K562 (cell line): ENCODE results near the gene KCNJ15. TPM values are rescaled to one million over a fixed set of nuclear protein-coding genes. Genes with fewer than 3 reads are reported as not detected.
A peak's percentile ranks its signal among the peaks of the same experiment; 100 is the strongest.

Experiments
- ATAC-seq: fragments of 200-7000 bp; cut with Tn5 transposase; 3 replicates; pipeline ENCODE4 v1.9.1; 2020; ENCODE audit warnings: moderate library complexity
- BruUV-seq: library from RNA; stranded (reverse); fragments of 400-500 nt; replicated peaks from 2 replicates; lab custom pipeline; 2021; lab: Mats Ljungman, UMichigan
- CTCF ChIA-PET: fragments of 300-600 bp; formaldehyde crosslinking; extraction: SDS; loops from one replicate; lab custom pipeline; 2021; ENCODE audit warnings: low intra/inter-chr PET ratio; lab: Yijun Ruan, JAX
- POLR2A ChIA-PET: fragments of 300-600, 350-650 bp; sonication (Branson Sonifier 250); formaldehyde crosslinking; extraction: SDS; loops from one replicate; lab custom pipeline; 2021; ENCODE audit warnings: antibody characterized with exemption, inconsistent platforms; lab: Yijun Ruan, JAX
- DNase-seq, 4 experiments: peaks; one replicate each; pipeline versions ENCODE4 v3.0.0 to v3.0.0-alpha.2; 2011 to 2018; ENCODE audit warnings: low spot score in 3 of 4, mixed read lengths in 3 of 4; ENCODE audit errors: extremely low read depth in 1 of 4
- FAIRE-seq: peaks from 2 replicates; lab custom pipeline; 2011; peaks lifted over from hg19 to GRCh38; lab: Jason Lieb, UNC
- H2AFZ ChIP-seq: 2 replicates; pipeline ENCODE4 v1.6.0; 2011; ENCODE audit warnings: low read depth, low read length, control low read depth, inconsistent platforms
- H3K27ac ChIP-seq: fragments of 200-600 bp; 3 replicates; pipeline ENCODE4 v1.8.0; 2011; ENCODE audit warnings: low read depth, mild to moderate bottlenecking, control low read depth, inconsistent platforms, low read length, moderate library complexity, mixed read lengths; ENCODE audit errors: extremely low read depth
- H3K27me3 ChIP-seq, 2 experiments: fragments of 300-600 bp in 1 of 2; 2 replicates in 1 of 2; 3 replicates in 1 of 2; pipeline versions ENCODE4 v1.6.0 to v1.8.0; 2011; ENCODE audit warnings: inconsistent platforms in 2 of 2, low read length in 2 of 2, mild to moderate bottlenecking in 1 of 2, mixed read lengths in 1 of 2, moderate library complexity in 1 of 2; ENCODE audit not compliant: control insufficient read depth in 2 of 2, insufficient read depth in 2 of 2
- H3K36me3 ChIP-seq: fragments of 300-600 bp; 3 replicates; pipeline ENCODE4 v1.8.0; 2011; ENCODE audit warnings: mild to moderate bottlenecking, low read length, inconsistent platforms; ENCODE audit not compliant: control insufficient read depth, insufficient read depth
- H3K4me1 ChIP-seq, 2 experiments: fragments of 200-600 bp in 1 of 2; replicated peaks in 1 of 2; 2 replicates in 1 of 2; 3 replicates in 1 of 2; pipeline versions ENCODE4 v1.5.1 to v1.8.0; 2011; ENCODE audit warnings: inconsistent platforms in 2 of 2, low read length in 2 of 2, mild to moderate bottlenecking in 1 of 2, mixed read lengths in 1 of 2, moderate library complexity in 1 of 2; ENCODE audit not compliant: control insufficient read depth in 2 of 2, insufficient read depth in 2 of 2
- H3K4me2 ChIP-seq: 2 replicates; pipeline ENCODE4 v1.6.1; 2011; ENCODE audit warnings: low read length, control low read depth, inconsistent platforms, mixed read lengths; ENCODE audit not compliant: insufficient read depth
- H3K4me3 ChIP-seq: fragments of 200-600 bp; sonication (generic), shearing (Covaris generic); 2 replicates; pipeline ENCODE4 v1.5.1; 2016; ENCODE audit warnings: control low read depth, inconsistent platforms
- H3K79me2 ChIP-seq: fragments of 200-600 bp; 3 replicates; pipeline ENCODE4 v1.8.0; 2011; ENCODE audit warnings: low read length, inconsistent platforms; ENCODE audit not compliant: control insufficient read depth, insufficient read depth
- H3K9ac ChIP-seq, 2 experiments: 2 replicates each; pipeline versions ENCODE4 v1.6.0 to v1.6.1; 2011; ENCODE audit warnings: low read depth in 2 of 2, low read length in 2 of 2, control low read depth in 1 of 2, inconsistent platforms in 1 of 2, mild to moderate bottlenecking in 1 of 2, mixed read lengths in 1 of 2; ENCODE audit not compliant: insufficient read depth in 1 of 2
- H3K9me1 ChIP-seq: one replicate; pipeline ENCODE4 v1.6.0; 2011; ENCODE audit warnings: inconsistent platforms, mild to moderate bottlenecking, low read length, moderate library complexity; ENCODE audit not compliant: control insufficient read depth, insufficient read depth
- H3K9me3 ChIP-seq: replicated peaks from 2 replicates; pipeline ENCODE4 v1.5.1; 2011; ENCODE audit warnings: low read depth, low read length, inconsistent platforms; ENCODE audit not compliant: control insufficient read depth, insufficient read depth
- H4K20me1 ChIP-seq: replicated peaks from 2 replicates; pipeline ENCODE4 v1.6.1; 2011; ENCODE audit warnings: low read length, inconsistent platforms, mixed read lengths; ENCODE audit not compliant: control insufficient read depth, insufficient read depth
- COPS2 ChIP-seq: fragments of 450-650 bp; conservative IDR thresholded peaks from 2 replicates; pipeline ENCODE4 v1.6.1; 2016; ENCODE audit warnings: mild to moderate bottlenecking, moderate library complexity
- ELF4 ChIP-seq: fragments of 450-650 bp; formaldehyde crosslinking; IDR thresholded peaks from 2 replicates; pipeline ENCODE4 v1.4.0; 2022; ENCODE audit warnings: missing genetic modification characterization
- HIVEP1 ChIP-seq: fragments of 250-450 bp; sonication (Bioruptor Pico); IDR thresholded peaks from 2 replicates; pipeline ENCODE4 v1.4.0; 2020; ENCODE audit warnings: mild to moderate bottlenecking
- HNRNPL ChIP-seq: fragments of 200-400 bp; formaldehyde crosslinking; IDR thresholded peaks from 2 replicates; pipeline ENCODE4 v1.6.1; 2017; ENCODE audit warnings: low read depth, mild to moderate bottlenecking, low read length
- KLF10 ChIP-seq: fragments of 250-450 bp; sonication (Bioruptor Pico); IDR thresholded peaks from 2 replicates; pipeline ENCODE4 v1.6.1; 2021; ENCODE audit warnings: matching md5 sums
- MCM3 ChIP-seq: fragments of 450-650 bp; IDR thresholded peaks from 2 replicates; pipeline ENCODE4 v1.6.1; 2016
- PRMT5 ChIP-seq: sonication (generic); formaldehyde crosslinking; IDR thresholded peaks from 2 replicates; pipeline ENCODE4 v1.5.0; 2020; ENCODE audit warnings: missing genetic modification reagents
- RNF2 ChIP-seq: sonication (generic); IDR thresholded peaks from 2 replicates; pipeline ENCODE4 v1.6.1; 2016
- SOX6 ChIP-seq: fragments of 450-650 bp; IDR thresholded peaks from 2 replicates; pipeline ENCODE4 v1.6.1; 2014; ENCODE audit warnings: mild to moderate bottlenecking
- SPI1 ChIP-seq: IDR thresholded peaks from 2 replicates; pipeline ENCODE4 v1.6.1; 2011; ENCODE audit warnings: low read depth, low read length, control low read depth, borderline replicate concordance
- ZNF449 ChIP-seq: fragments of 250-450 bp; sonication (Bioruptor Pico); IDR thresholded peaks from 2 replicates; pipeline ENCODE4 v1.8.0; 2022; ENCODE audit warnings: moderate library complexity, mild to moderate bottlenecking, inconsistent platforms
- WGBS: fragments of 100-300 bp; shearing (Covaris generic); methylation state at CpG from one replicate; pipeline ENCODE4 v1.1.6; 2016; ENCODE audit warnings: low coverage, mixed read lengths; ENCODE audit not compliant: insufficient coverage; ENCODE audit errors: missing lambda C conversion rate; 5-methylcytosine and 5-hydroxymethylcytosine counted together
- in situ Hi-C: fragments of 300-500 bp; cut with MboI; formaldehyde crosslinking; loops from 4 replicates; pipeline ENCODE4 v1.15.0; 2018; ENCODE audit warnings: inconsistent platforms, mixed read lengths
- intact Hi-C: fragments of 100-400 bp; cut with micrococcal nuclease; formaldehyde crosslinking; loops from 2 replicates; pipeline ENCODE4 v1.14.2; 2022
- polyA plus RNA-seq, 8 experiments: library from polyadenylated mRNA; depleted of rRNA in 4 of 8; stranded (reverse) in 5 of 8; unstranded in 3 of 8; fragments of >200 nt; fragmentation: Nextera tagmentation in 2 of 8; fragmentation: Illumina TruSeq in 1 of 8; extraction: Ambion mirVana in 2 of 8; extraction: Trizol in 1 of 8; gene quantifications; 2 replicates each; pipeline versions ENCODE4 v1.2.1 to v1.2.3, GENCODE V29; 2011 to 2014; ENCODE audit warnings: inconsistent platforms in 1 of 8, missing spikeins in 1 of 8
- total RNA-seq, 7 experiments: library from RNA; depleted of rRNA in 6 of 7; stranded (reverse); fragments of >200 nt in 6 of 7; fragmentation: Illumina TruSeq in 2 of 7; extraction: Trizol in 2 of 7; gene quantifications; 2 replicates each; pipeline versions ENCODE4 v1.2.1 to v1.2.3, GENCODE V29; 2011 to 2021; ENCODE audit warnings: low replicate concordance in 1 of 7

The KCNJ15 gene
- total and polyA plus RNA-seq, 9 of the 15 experiments (the other 6 are each of a cell fraction or from before 2014, with no cell fraction given) = 0.20 to 3.0 (median 0.72) TPM; not detected in 1

- Histone ChIP-seq H3K4me2 (no peak overlapping the region), H3K36me3 (no peaks in the 10 kb centered on the region), H2AFZ (no peak overlapping the region), H3K4me1 (no peaks in the 10 kb centered on the region), H3K79me2 (no peaks in the 10 kb centered on the region), H3K9me1 (no peaks in the 10 kb centered on the region), H3K27ac (no peak overlapping the region), H3K9ac (no peak overlapping the region), H3K27me3 (peaks cover 17 to 32% of the 10 kb centered on the region in 2 experiments), H3K4me3 (no peak overlapping the region), H4K20me1 (no peaks in the 10 kb centered on the region), H3K9me3 (no peaks in the 10 kb centered on the region)
- WGBS = 1% methylated on average over 5 of the region's 5 CpGs
- intact Hi-C loops = no loop called here
- TF ChIP-seq MCM3 (no peak), SPI1 (peak; percentile 15; the same call in 1 of the 2 replicates)
- no peak for ATAC-seq
- CTCF ChIA-PET = no interaction called here
- FAIRE-seq = no peak
- no peak for DNase-seq
- in situ Hi-C loops = no loop called here
- BruUV-seq = no TSS peak
- POLR2A ChIA-PET = no interaction called here
Observed at GRCh38 chr21:38267991-38268863, 11.4 kb downstream of the KCNJ15 start.

- H3K27me3 ChIP-seq = peaks cover 15 to 28% of the 10 kb centered on the region in 2 experiments
- no peak for ATAC-seq
- H3K36me3 ChIP-seq = no peaks in the 10 kb centered on the region
- WGBS = 2% methylated on average over 5 of the region's 5 CpGs
- no peak overlapping the region for H3K4me3 ChIP-seq
- no TSS peak for BruUV-seq
- no peaks in the 10 kb centered on the region for H4K20me1 ChIP-seq
- H3K27ac ChIP-seq = no peak overlapping the region
- no peaks in the 10 kb centered on the region for H3K79me2 ChIP-seq
- H3K9ac ChIP-seq = no peak overlapping the region
- ChIA-PET CTCF (no interaction called here), POLR2A (no interaction called here)
- no peaks in the 10 kb centered on the region for H3K9me3 ChIP-seq
- intact Hi-C loops (no loop called here), in situ Hi-C loops (no loop called here)
- no peak for FAIRE-seq
- H3K4me1 ChIP-seq = no peaks in the 10 kb centered on the region
- DNase-seq = no peak
- no peak overlapping the region for H3K4me2 ChIP-seq
- H2AFZ ChIP-seq = no peak overlapping the region
- H3K9me1 ChIP-seq = no peaks in the 10 kb centered on the region
- TF ChIP-seq ZNF449 (CRISPR knock-in tag) (no peak), RNF2 (no peak), PRMT5 (no peak), KLF10 (no peak), ELF4 (CRISPR knock-in tag) (no peak), HNRNPL (no peak), SOX6 (no peak), HIVEP1 (CRISPR knock-in tag) (no peak), COPS2 (no peak)
Observed at GRCh38 chr21:38268864-38269575, 12.2 kb downstream of the KCNJ15 start.
